DMS79 treated with DMSO at 0.1 percent for 48 hours (cell line): ENCODE results near the gene NT5C1B.

Source experiments
- DNase-seq: peaks from one replicate; lab custom pipeline; 2025; lab: John Stamatoyannopoulos, UW

The NT5C1B gene

GRCh38 chr2:18599509-18600254 is 10.3 kb upstream of the NT5C1B start:
- DNase-seq = no peak

GRCh38 chr2:18598848-18599484 is 9.6 kb upstream of the NT5C1B start:
- DNase-seq = no peak

GRCh38 chr2:18597618-18598017 is 8.2 kb upstream of the NT5C1B start:
- no peak for DNase-seq

GRCh38 chr2:18596993-18597392 is 7.6 kb upstream of the NT5C1B start:
- no peak for DNase-seq

GRCh38 chr2:18593496-18593895 is 4.1 kb upstream of the NT5C1B start:
- DNase-seq = no peak

GRCh38 chr2:18592372-18592771 is 3.0 kb upstream of the NT5C1B start:
- DNase-seq = no peak

GRCh38 chr2:18588802-18589201 is 567 bp downstream of the NT5C1B start:
- DNase-seq = no peak

- no peak for DNase-seq
Measured at GRCh38 chr2:18588049-18588448, 1.3 kb downstream of the NT5C1B start.

- no peak for DNase-seq
Measured at GRCh38 chr2:18585526-18585925, 3.8 kb downstream of the NT5C1B start.

GRCh38 chr2:18584608-18584954 is 4.8 kb downstream of the NT5C1B start:
- no peak for DNase-seq

GRCh38 chr2:18583905-18584607 is 5.3 kb downstream of the NT5C1B start:
- DNase-seq = no peak

GRCh38 chr2:18580606-18581005 is 8.8 kb downstream of the NT5C1B start:
- no peak for DNase-seq

- DNase-seq = no peak
Measured at GRCh38 chr2:18578033-18578432, 11.3 kb downstream of the NT5C1B start.

GRCh38 chr2:18566145-18566769 is 23.1 kb downstream of the NT5C1B start:
- DNase-seq = no peak

- no peak for DNase-seq
Measured at GRCh38 chr2:18560797-18561085, 28.6 kb downstream of the NT5C1B start.

GRCh38 chr2:18560031-18560796 is 29.2 kb downstream of the NT5C1B start, which contains the start of gene RDH14:
RDH14 (minus strand) TSS chr2:18560653; CDS start chr2:18560572, 81 bp downstream.
- DNase-seq = peak; percentile 89

GRCh38 chr2:18559531-18560030 is 29.8 kb downstream of the NT5C1B start:
- DNase-seq = no peak

- DNase-seq = no peak
Measured at GRCh38 chr2:18558458-18558857, 30.9 kb downstream of the NT5C1B start.

- no peak for DNase-seq
Measured at GRCh38 chr2:18557121-18557520, 32.2 kb downstream of the NT5C1B start.

GRCh38 chr2:18552351-18553077 is 36.9 kb downstream of the NT5C1B start:
- no peak for DNase-seq

GRCh38 chr2:18551623-18552022 is 37.7 kb downstream of the NT5C1B start:
- DNase-seq = no peak
